ENCODE data around the gene ALK.

The ALK gene

DNA sequence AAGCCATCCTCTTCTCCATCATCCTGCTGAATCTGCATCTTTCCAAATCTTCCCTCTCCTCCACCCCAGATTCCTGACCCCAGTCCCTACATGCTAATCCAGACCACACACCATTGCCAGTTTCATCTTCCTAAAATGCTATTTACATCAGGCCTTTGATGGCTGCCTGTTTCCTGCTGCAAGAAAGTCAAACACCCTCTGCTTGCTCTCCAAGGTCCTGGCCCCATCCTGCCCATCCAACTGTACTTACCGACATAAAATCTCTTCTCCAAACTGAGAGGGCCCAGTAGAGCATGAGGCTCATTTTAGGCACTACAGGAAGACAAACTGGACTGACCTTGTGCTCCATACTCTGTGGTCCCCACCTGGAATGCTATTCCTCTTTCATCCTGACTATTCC lies 19.0 kb downstream of the ALK start:
- DNase-seq (ENCODE audit: low spot score) = no peak

DNA sequence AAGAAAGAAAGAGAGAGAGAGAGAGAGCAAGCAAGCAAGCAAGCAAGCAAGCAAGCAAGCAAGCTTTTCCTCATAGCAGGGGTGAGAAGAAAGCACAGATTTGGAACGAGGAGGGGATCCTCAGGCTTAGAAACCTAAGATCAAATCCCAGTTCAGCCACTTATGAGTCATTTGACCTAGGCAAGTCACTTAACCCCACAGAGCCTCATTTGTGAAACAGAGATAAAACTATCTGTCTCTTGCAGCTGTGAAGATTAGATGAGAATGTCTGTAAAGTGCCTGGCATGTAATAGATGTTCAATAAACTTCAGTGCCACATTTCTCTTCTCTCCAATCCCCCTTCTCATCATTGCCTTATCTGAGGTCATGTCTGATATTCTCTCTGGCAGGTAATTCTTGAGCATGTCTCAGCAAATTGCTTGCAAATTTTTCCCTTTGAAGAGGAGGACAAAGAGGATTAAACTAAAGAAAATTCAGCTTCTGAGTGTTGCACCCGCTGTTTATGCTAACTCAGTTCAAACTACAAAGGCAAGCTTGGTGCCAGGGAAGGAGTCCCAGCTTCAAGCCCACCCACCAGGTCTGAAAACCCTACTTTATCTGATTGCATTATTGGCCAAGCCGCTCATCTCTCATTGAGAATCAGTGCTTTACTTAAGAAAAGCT lies 20.3 kb downstream of the ALK start:
- DNase-seq (ENCODE audit: low spot score) = no peak

DNA sequence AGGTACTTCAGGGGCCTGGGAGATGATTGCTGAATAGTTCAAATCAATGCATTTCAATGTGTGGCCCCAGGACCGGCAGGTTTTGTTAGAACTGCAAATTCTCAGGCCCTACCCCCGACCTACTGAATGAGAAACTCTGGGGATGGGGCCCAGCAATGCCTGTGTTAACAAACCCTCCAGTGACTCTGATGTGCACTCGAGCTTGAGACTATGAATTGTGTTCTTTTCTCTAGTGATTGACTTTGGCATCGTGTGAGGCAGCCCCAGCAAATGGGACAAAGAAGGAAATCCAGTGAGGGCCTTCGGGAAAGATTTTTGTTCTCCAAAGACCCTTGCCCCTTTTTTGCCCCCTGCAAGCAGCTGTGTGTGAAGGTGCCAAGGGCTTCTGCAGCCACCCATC lies 22.4 kb downstream of the ALK start:
- no peak for DNase-seq (ENCODE audit: low spot score)

DNA sequence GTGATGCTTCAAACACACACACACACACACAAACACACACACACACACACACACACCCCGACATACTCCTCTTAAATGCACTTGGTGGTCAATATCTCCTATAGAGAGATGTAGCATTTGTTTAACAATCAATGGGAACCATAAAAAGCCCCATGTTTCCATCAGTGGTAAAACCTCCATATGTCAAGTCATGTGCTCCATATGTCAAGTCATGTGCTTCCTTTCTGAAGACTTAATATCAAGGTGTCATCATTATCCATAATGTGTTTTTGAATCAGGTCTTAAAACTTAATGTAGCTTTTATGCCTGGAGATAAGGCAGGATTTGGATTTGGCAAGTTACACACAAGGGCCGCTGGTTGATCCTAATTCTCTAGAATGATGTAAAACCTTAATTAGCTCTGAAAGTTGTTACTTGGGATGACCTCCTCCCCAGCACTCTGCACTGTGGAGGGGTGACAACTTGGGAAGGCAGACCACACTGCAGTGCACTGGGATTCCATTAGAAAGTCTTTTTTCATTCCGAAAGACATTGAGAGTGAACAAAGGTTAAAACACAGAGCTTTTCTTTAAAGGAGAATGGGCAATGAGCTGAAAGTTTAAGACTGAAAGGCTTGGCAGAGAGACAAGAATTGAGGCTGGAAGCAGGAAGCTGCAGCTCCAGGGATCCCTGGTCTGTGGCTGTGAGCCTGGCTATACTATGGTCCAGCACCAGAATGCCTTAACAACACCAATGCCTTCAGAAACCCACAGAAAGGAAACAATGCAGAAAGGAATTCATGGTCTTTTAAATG lies 26.4 kb downstream of the ALK start:
- peak; percentile 11 for DNase-seq (ENCODE audit: low spot score)

DNA sequence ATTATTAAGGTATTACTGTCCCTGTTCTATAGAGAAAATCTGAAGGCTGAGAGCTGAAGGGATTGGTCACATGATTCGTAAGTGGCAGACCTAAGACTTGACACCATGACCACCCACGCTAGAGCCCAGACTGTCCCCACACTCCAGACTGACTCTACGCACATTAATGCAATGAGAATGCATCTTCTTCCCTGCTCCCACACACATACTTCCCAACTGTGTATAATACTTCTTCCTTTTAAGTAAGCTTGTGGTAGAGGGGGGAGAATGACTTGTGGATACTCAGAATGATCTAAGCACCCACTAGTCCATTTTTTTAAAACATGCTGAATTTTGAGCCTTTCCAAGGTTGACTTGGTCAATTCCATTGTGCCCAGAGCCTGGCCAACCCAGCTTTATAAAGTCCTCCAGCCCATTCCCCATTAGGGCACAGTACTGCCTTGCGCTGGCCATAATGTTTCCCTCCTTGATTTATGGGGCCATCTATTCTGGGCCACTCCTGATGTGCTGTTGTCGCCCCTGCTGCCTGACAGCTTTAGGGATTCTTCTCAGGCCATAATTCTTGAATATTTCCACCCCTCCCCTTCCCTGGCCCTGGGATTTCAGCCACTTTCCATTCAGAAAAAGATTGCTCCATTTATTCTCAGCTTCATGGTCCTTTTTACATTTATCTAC lies 28.7 kb downstream of the ALK start:
- no peak for DNase-seq (ENCODE audit: low spot score)

DNA sequence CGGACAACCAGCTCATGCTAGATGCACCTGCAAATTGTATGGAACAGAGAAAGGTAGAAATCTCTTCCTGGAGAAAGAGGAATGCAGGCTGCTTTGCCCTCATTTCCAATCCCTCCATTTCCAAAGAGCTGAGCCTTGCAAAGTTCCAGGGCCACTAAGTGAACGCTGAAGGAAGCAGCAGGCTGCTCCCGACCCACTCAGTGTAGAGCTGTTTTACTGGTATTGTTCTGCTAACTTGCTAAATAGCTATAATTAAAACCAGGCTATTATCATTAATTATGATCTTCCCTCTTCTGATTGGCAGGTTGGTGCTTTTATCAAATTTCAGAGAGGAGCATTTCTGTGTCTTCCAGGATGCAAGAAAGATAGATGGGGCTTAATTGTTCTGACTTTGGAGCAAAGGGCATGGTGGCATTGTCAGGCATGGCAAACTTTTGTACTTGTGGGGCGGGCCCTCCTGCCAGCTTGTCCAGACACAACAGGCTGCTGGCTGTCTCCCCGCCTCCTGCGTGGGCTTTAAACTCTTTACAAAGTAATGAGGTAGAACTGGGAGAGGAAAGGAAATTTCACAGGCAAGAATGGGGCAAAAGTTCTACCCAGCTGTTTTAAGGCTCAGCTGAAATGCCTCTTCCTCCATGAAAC lies 40.2 kb downstream of the ALK start:
- no peak for DNase-seq (ENCODE audit: low spot score)

DNA sequence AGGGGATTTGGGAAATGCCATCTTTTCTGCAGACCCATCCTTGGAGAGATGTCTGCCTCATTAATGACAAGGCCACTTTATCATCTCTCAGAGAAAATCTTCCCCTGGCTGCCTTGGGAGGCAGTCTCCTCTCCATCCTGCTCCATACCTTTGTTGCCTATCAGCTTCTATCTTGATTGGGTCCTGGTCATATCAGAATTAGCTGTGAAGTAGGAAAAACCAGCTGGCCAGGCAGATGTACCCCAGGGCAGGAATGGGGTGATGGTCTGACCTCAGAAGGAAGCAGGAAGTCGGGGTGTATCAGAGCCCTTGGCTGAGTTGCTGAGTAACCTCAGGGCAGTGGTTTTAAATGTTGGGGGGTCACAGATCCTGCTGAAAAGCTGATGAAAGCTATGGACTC lies 41.3 kb downstream of the ALK start:
- DNase-seq (ENCODE audit: low spot score) = no peak

DNA sequence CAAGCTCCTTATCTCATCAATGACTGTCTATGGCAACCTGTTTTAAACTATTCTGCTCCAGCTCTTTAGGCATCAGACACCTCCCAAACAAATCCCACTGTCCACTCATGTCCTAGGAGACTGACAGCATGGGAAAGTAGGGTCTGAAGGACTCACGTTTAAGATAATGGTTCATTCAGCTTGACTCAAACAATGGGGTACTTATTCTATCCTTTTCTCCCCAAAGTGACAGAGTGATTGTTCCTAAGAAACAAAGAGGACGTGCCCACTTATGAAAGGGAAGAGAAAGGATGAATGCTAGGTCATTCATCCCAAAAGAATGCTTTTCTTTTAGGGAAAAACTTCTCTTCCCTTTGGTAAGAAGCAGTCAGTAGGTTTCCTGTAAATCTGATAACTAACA lies 41.9 kb downstream of the ALK start:
- peak; percentile 55 for DNase-seq (ENCODE audit: low spot score)

DNA sequence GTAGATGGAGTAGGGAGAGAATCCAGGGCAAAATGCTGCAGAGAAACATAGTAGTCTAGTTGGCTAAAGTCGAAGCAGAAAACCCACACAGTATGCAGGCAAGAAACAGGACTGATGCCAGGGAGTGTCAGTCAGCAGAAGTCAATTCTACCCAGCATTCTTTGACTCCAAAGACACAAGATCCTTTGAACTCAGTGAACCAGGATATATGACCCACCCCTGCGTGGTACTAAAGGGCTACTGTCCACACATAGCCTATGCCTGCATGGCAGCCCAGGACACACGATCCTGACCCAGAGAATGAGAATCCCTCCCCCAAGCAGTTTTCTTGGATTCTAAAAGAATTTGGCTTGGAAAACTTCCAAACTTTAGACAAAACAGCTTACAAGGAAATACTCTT lies 42.5 kb downstream of the ALK start:
- DNase-seq (ENCODE audit: low spot score) = peak; percentile 11

DNA sequence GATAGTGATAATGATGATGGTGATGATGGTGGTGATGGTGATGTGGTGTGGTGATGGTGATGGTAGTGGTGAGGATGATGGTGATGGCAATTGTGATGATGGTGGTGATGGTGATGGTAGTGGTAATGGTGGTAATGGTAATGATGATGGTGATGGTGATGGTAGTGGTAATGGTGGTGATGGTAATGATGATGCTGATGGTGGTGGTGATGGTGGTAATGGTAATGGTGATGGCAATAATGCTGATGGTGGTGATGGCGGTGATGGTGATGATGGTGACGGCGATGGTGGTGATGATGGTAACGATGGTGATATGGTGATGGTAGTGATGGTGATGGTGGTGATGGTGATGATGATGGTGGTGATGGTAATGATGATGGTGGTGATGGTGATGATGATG lies 45.0 kb downstream of the ALK start:
- DNase-seq (ENCODE audit: low spot score) = no peak

DNA sequence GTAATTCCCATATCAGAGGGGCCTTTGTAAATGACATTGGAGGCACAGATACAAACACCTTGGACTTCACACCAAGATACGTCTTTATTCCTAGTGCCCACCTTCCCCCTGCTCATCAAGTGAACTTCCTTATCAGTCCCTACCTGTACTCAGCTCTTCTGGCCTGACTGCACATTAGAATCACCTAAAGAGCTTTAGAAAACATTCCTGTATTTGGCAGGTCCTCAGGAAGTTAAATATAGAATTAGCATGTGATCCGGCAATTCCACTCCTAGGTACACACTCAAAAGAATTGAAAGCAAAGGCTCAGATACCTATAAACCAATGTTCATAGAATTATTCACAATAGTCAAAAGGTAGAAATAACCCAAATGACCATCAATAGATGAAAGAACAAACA lies 46.6 kb downstream of the ALK start:
- DNase-seq (ENCODE audit: low spot score) = no peak

DNA sequence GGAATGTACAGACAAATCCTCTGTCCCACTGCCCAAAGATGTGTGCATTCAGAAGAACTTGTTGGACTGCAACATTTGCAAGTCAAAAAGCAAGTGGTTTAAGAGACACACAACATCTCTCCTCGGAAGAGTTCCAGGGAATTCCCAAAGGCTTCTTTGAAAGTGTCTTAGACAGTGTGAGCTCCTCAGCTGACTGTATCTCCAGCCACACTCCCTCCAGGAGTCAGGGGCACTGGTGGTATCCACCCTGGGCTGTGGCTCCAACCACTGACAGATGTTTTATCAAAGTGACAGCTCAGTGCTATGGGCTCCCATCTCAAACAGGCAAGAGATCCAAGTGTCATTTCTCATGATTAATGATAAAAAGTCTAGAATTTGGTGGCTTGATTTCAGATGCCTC lies 48.5 kb downstream of the ALK start:
- no peak for DNase-seq (ENCODE audit: low spot score)

DNA sequence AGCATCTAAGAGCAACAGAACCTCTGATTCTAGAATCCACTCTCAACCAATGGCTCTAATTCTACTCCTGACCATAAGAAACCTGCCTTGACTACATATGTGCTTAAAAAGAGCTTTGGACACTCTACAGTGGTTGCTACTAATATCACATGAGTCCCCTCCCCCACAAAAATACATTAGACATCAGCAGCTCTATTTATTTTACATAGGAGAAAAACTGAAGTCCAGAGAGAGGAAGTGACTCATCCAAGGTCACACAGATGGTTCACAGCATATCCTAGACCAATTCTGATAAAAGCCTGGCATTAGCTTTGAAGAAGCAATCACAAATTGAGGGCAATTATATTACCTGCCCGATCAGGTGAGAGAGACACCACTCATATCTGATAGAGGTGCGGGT lies 49.8 kb downstream of the ALK start:
- no peak for DNase-seq (ENCODE audit: low spot score)

DNA sequence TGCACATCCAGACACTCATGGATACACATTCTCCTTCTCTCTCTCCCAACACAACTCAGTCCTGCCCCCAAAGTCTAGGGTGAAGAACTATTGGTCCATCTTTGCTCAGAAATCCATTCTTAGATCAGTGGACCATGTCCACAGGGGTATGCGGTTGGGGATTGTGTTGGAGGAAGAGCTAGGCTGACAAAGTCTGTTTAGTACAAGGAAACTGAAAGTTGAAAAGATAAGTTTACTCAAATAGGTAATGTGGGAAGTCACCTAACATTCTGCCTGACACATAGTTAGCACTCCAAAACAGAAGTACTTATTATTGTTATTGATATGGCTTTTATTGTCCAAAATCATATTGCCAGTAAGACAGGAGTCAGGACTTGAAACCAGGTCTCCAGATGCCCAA lies 55.9 kb downstream of the ALK start:
- no peak for DNase-seq (ENCODE audit: low spot score)

DNA sequence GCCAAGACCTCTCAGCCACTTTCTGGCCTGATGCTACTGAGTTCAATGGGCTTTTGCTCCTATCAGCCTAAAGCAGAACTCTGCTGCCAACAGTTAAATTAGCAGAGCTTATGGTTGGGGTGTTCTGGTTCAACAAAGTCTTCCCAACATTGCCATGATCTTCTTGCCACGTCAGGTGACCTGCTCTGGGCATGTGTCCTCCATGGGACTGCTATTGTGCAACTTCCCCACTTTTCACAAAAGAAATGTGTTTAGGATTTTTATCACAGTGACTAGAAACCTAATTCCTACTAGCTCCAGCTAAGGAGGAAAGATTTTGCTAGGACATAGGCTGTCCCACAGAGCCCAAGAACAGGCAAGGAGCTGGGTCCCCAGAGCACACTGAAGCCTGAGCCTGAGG lies 56.4 kb downstream of the ALK start:
- no peak for DNase-seq (ENCODE audit: low spot score)

DNA sequence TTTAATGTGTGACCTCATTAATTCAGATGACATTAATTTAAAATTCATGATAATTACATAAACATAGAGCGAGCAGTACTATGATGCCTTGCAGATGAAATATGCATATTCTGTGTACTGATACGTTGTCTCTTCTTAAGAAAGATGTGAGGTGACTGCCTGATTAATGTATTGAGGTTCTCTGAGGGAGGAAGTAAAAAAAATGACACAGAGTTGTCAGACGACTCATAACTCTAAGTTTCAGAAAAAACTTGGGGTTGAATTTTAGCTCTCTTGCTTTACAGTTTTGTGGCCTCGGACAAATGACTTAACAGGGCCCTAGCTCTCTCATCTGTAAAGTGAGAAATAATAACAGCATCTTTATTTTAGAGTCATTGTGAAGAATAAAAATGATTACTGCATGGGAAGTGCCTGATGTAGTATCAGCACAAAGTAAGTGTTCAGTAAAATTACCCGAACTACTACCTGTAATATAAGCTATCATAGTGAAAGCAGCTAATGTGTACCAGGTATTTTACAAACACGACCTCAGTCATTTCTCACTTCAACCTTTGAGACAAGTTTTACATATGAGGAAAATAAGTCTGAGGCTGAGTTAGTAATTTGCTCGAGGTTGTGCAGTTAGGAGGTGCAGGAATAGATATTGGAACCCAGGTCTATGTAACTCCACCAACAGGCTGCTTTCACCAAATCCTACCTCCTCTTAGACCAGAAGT lies 65.3 kb downstream of the ALK start:
- DNase-seq (ENCODE audit: low spot score) = no peak

DNA sequence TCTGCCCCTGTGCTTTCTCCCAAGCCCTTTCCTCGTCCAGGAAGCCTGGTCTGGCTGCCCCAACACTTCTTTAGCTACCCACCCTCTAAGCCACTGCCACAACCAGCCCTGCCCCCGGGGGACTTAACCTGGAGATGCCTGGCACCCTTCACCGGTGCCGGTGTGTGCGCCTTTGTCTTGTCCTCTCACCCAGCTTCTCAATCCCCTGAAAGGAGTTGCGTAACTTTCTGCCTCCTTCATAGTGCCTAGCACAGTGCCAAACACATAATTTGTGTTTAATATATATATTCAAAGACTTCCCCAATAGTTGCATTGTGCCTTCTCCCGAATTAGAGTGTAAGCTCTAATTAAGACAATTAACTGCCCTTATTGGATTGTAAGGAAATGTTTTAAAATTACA lies 70.6 kb downstream of the ALK start:
- DNase-seq (ENCODE audit: low spot score) = no peak

DNA sequence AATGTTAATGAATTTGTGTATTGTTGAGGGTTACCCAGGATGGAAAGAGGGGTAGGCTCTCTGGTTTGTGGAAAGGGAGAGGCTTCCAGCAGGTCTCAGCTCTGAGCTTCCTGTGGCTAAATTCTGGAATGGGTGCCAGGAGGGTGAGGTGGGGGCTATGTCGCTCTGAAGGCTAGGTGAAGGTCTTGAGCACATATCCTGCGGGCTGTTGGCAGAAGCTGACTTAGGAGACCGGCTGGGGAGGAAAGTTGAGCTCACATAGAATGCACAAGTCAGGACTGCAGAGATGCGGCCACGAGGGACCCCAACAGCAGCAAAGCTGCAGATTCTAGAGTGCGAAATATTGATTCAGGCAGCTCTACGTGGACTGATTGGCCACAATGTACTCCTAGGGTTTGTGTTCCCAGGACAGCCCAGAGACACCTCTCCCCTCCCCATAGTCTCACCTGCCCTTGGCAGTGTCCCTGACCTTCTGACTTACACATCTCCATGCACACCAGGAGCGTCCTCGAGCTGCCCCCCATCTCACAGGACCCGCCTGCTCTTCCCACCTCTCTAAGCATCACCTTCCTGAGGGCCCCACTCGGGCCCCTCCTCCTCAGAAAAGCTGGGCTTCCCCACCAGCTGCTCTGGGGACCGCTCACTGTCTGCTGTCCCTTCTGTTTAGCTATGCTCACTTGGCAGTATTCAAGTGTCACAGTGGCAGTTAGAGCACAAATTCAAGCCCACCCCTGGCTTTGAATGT lies 72.6 kb downstream of the ALK start:
- DNase-seq (ENCODE audit: low spot score) = no peak

DNA sequence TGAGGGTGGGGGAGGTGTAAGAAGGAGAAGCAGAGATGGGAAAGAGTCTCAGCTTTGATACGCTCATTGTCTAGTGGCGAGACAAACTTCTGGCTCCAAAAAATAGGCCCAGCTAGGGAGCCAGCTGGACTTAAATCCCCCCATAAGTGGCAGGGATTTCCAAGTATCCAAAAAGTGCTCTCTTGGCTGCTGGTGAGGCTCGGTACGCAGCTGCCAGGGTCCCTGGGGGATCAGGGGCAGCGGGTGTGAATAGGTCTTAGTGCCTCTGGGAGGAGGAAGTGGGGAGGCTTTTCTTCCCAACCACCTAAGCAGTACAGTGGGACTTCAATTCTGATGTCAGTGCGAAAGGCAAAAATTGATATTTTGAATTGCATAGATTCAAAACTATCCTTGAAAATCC lies 73.5 kb downstream of the ALK start:
- no peak for DNase-seq (ENCODE audit: low spot score)

DNA sequence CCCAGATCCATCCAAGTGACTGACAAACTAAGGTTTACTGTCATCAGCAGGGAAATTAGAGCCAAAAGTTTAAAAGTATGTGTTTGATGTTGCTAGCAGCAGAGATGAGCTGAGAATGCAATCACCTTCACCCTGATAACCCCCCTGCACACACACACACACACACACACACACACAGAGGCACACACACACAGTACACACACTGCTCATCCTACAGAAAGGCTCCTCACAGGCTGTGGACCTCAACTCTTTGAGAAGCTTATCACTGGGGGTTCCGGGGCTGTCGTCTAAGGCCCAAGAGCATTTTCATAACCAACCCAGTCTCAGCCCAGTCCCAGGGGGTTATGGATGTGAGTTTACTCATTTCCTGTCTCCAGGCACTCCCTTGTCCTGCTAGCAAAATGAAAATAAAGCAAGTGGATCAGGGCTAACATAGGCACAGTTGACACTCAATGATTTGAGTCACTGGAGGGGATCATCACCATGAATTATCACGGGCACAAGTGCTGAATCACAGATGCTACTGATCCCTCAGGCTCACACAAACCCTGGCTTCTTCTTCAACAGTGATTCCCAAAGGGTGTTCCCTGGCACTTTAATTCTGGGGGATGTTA lies 76.6 kb downstream of the ALK start:
- DNase-seq (ENCODE audit: low spot score) = no peak

DNA sequence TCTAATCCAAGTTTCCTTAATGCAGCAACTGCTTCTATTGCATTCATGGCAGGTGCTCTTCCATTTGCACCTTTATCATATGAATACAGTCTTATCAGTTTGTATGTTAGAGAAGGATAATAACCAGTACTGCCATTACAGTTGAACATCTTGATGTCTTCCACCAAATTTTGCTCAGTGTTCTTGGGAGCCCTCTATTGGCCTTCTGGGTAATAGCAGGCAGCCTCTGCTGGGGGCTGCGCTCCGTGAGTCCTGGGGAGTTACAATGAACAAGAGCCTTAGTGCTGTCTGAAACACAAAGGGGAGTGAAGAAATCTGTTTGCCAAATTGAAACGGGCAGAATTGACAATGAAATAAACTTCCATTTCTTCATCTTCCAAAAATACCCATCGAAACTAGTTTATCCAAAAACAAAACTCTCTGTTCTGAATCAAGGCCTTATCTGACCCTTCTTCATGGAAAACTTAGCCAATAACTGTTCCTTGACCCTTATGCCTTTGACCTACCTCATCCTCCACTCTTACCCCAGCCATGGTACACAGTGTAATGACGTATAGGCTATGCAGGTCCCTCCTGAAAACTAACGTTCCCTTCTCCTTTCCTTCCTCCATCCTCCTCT lies 79.9 kb downstream of the ALK start:
- peak; percentile 46 for DNase-seq (ENCODE audit: low spot score)
